Natural killer cell (primary cell): Measurements from ENCODE around the gene DAPK2. TPM values are rescaled to one million over a fixed set of nuclear protein-coding genes. Genes with fewer than 3 reads are reported as not detected.
A peak's percentile ranks its signal among the peaks of the same experiment; 100 is the strongest.

Source experiments
- ATAC-seq, 3 donors: fragments of 150-1000 bp in 2 of 3; fragments of 200-7000 bp in 1 of 3; cut with Tn5 transposase; 1 replicate in 1 of 3; 2 replicates in 2 of 3; pipeline ENCODE4 v1.10.0; 2021; ENCODE audit warnings: mild to moderate bottlenecking in 2 of 3, moderate library complexity in 2 of 3
- DNase-seq, 2 donors: peaks; one replicate each; pipeline versions ENCODE4 v3.0.0 to v3.0.0-alpha.2; 2013 to 2021; ENCODE audit warnings: mixed read lengths in 1 of 2
- H3K27ac ChIP-seq: one replicate; pipeline ENCODE4 v1.5.1; 2013; ENCODE audit warnings: mild to moderate bottlenecking, low read length
- H3K27me3 ChIP-seq: one replicate; pipeline ENCODE4 v1.6.1; 2013; ENCODE audit warnings: low read length; ENCODE audit not compliant: control insufficient read depth, insufficient read depth
- H3K36me3 ChIP-seq: one replicate; pipeline ENCODE4 v1.6.1; 2013; ENCODE audit warnings: low read length; ENCODE audit not compliant: control insufficient read depth, insufficient read depth
- H3K4me1 ChIP-seq: one replicate; pipeline ENCODE4 v1.6.1; 2013; ENCODE audit warnings: low read length; ENCODE audit not compliant: control insufficient read depth, insufficient read depth
- H3K4me3 ChIP-seq: one replicate; pipeline ENCODE4 v1.5.1; 2013; ENCODE audit warnings: low read length
- H3K9me3 ChIP-seq: one replicate; pipeline ENCODE4 v1.6.1; 2013; ENCODE audit warnings: low read length; ENCODE audit not compliant: control insufficient read depth, insufficient read depth
- H3K27ac Mint-ChIP-seq, 2 donors: one replicate each; pipeline ENCODE4 v1.8.0; 2022; ENCODE audit warnings: mild to moderate bottlenecking in 2 of 2, mixed read lengths in 2 of 2, moderate library complexity in 1 of 2
- H3K27me3 Mint-ChIP-seq, 2 donors: one replicate each; pipeline ENCODE4 v1.8.0; 2022; ENCODE audit warnings: low read depth in 2 of 2, mixed read lengths in 2 of 2
- H3K36me3 Mint-ChIP-seq: one replicate; pipeline ENCODE4 v1.8.0; 2022; ENCODE audit warnings: mixed read lengths
- H3K4me1 Mint-ChIP-seq, 2 donors: one replicate each; pipeline ENCODE4 v1.8.0; 2022; ENCODE audit warnings: mixed read lengths in 2 of 2
- H3K4me3 Mint-ChIP-seq: one replicate; pipeline ENCODE4 v1.8.0; 2022; ENCODE audit warnings: mild to moderate bottlenecking, moderate library complexity, mixed read lengths
- H3K9me3 Mint-ChIP-seq, 2 donors: one replicate each; pipeline ENCODE4 v1.8.0; 2022; ENCODE audit warnings: mixed read lengths in 2 of 2
- WGBS: methylation state at CpG from one replicate; pipeline ENCODE4 v1.1.7; 2013; ENCODE audit warnings: missing lambda C conversion rate; ENCODE audit not compliant: insufficient coverage; 5-methylcytosine and 5-hydroxymethylcytosine counted together
- intact Hi-C: fragments of 100-400 bp; cut with micrococcal nuclease; formaldehyde crosslinking; loops from one replicate; pipeline ENCODE4 v1.14.2; 2022
- total RNA-seq, 4 donors: library from RNA; stranded (reverse); fragments of 120-200 nt in 1 of 4; gene quantifications; one replicate each; pipeline versions ENCODE4 v1.2.3 to v1.2.4, GENCODE V29; 2013 to 2022
- TF ChIP-seq, protein P1 (sequence below): fragments of 200-600 bp; IDR thresholded peaks from one replicate; pipeline ENCODE4 v1.8.0; 2022; ENCODE audit warnings: antibody characterized with exemption

The DAPK2 gene
- total RNA-seq, 3 donors from 2014 or later (not counting 1 experiment from before 2014, with no cell fraction given), result 3.7 to 25.3 (median 6.0) TPM

DNA sequence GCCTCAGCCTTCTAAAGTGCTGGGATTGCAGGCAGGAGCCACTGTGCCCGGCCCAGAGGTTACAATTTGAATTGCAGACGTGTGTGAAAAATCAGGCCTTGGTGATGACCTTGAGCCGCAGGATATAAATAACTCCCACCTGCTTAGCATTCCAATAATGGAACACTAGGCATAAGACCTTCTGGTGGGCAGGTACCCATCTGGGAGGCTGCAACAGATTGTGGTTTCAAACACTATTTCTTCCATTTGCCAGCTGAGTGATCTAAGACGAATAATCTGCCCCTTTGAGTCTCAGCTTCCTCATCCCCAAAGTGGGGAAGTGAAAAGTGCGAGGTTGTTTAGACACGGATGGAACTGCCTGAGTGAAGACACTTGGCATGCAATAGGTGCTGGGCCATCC, 164.9 kb downstream of the DAPK2 start:
- Histone ChIP-seq H3K36me3 (no peaks in the 10 kb centered on the region), H3K27ac (no peak overlapping the region), H3K27me3 (no peaks in the 10 kb centered on the region), H3K4me1 (peaks cover 3% of the 10 kb centered on the region), H3K9me3 (no peaks in the 10 kb centered on the region), H3K4me3 (no peak overlapping the region)
- H3K4me1 Mint-ChIP-seq, result peaks cover 0 to 6% of the 10 kb centered on the region in 2 donors
- DNase-seq (no peak), ATAC-seq (no peak)
- H3K4me3 Mint-ChIP-seq, result no peak overlapping the region
- WGBS, result 73% methylated on average over 6 of the region's 6 CpGs
- no peaks in the 10 kb centered on the region for H3K9me3 Mint-ChIP-seq
- intact Hi-C loops, result no loop called here
- no peaks in the 10 kb centered on the region for H3K27me3 Mint-ChIP-seq
- TF ChIP-seq, protein P1, sequence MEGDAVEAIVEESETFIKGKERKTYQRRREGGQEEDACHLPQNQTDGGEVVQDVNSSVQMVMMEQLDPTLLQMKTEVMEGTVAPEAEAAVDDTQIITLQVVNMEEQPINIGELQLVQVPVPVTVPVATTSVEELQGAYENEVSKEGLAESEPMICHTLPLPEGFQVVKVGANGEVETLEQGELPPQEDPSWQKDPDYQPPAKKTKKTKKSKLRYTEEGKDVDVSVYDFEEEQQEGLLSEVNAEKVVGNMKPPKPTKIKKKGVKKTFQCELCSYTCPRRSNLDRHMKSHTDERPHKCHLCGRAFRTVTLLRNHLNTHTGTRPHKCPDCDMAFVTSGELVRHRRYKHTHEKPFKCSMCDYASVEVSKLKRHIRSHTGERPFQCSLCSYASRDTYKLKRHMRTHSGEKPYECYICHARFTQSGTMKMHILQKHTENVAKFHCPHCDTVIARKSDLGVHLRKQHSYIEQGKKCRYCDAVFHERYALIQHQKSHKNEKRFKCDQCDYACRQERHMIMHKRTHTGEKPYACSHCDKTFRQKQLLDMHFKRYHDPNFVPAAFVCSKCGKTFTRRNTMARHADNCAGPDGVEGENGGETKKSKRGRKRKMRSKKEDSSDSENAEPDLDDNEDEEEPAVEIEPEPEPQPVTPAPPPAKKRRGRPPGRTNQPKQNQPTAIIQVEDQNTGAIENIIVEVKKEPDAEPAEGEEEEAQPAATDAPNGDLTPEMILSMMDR, result no peak
- no peak overlapping the region for H3K27ac Mint-ChIP-seq
- H3K36me3 Mint-ChIP-seq, result no peaks in the 10 kb centered on the region

DNA sequence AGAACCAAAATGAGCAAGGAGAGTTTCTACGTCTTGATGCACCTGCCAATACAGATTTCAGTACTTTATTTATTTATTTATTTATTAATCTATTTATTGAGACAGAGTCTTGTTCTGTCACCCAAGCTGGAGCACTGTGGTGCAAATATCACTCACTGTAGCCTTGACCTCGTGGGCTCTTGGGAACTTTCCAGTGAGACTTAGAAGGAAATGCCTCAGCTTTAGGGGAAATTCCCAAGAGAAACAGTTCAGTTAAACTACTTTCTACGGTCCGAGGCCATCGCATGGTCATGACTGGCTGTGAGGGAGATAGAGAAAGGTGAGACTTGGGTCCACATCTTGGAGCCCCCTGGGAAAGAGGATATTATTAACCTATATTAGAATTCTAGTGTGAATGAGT, 165.5 kb downstream of the DAPK2 start:
- TF ChIP-seq, protein P1, result no peak
- H3K9me3 ChIP-seq, result no peaks in the 10 kb centered on the region
- intact Hi-C loops, result no loop called here
- peaks cover 3% of the 10 kb centered on the region for H3K4me1 ChIP-seq
- no peaks in the 10 kb centered on the region for H3K36me3 Mint-ChIP-seq
- WGBS, result 35% methylated on average over 4 of the region's 5 CpGs
- no peak overlapping the region for H3K27ac Mint-ChIP-seq
- no peaks in the 10 kb centered on the region for H3K27me3 ChIP-seq
- peaks cover 0 to 6% of the 10 kb centered on the region in 2 donors for H3K4me1 Mint-ChIP-seq
- H3K27me3 Mint-ChIP-seq, result no peaks in the 10 kb centered on the region
- DNase-seq (no peak), ATAC-seq (no peak)
- no peak overlapping the region for H3K27ac ChIP-seq
- H3K4me3 Mint-ChIP-seq, result no peak overlapping the region
- no peak overlapping the region for H3K4me3 ChIP-seq
- H3K9me3 Mint-ChIP-seq, result no peaks in the 10 kb centered on the region
- no peaks in the 10 kb centered on the region for H3K36me3 ChIP-seq

DNA sequence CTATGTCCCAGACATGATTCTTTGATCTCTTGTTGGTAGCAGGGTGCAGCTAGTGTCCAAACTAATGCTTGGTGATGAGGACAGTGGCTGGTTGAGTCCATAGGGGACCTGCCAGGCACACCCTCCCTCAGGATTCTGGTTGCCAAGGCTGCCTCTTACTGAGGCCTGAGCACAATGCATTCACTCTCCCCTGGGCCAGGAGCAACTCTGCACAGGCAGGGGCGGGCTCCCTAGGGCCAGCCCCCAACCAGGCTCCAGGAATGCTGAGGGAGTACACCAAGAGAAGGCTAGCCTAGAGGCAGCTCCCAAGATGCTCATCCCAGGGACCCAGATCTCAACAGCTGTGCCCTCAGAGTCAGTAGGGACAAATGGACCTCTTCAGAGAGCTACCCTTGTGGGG, 166.3 kb downstream of the DAPK2 start:
- H3K4me3 ChIP-seq, result no peak overlapping the region
- no peak overlapping the region for H3K27ac ChIP-seq
- H3K4me1 Mint-ChIP-seq, result peaks cover 0 to 6% of the 10 kb centered on the region in 2 donors
- DNase-seq (no peak), ATAC-seq (peak in 1 of 3 donors; percentile 8)
- no peaks in the 10 kb centered on the region for H3K27me3 ChIP-seq
- H3K9me3 ChIP-seq, result no peaks in the 10 kb centered on the region
- no peaks in the 10 kb centered on the region for H3K9me3 Mint-ChIP-seq
- no peak overlapping the region for H3K4me3 Mint-ChIP-seq
- intact Hi-C loops, result no loop called here
- no peaks in the 10 kb centered on the region for H3K36me3 Mint-ChIP-seq
- H3K36me3 ChIP-seq, result no peaks in the 10 kb centered on the region
- TF ChIP-seq, protein P1, result no peak
- no peaks in the 10 kb centered on the region for H3K27me3 Mint-ChIP-seq
- 94% methylated on average over 1 of the region's 1 CpG for WGBS
- peaks cover 3% of the 10 kb centered on the region for H3K4me1 ChIP-seq
- no peak overlapping the region for H3K27ac Mint-ChIP-seq

DNA sequence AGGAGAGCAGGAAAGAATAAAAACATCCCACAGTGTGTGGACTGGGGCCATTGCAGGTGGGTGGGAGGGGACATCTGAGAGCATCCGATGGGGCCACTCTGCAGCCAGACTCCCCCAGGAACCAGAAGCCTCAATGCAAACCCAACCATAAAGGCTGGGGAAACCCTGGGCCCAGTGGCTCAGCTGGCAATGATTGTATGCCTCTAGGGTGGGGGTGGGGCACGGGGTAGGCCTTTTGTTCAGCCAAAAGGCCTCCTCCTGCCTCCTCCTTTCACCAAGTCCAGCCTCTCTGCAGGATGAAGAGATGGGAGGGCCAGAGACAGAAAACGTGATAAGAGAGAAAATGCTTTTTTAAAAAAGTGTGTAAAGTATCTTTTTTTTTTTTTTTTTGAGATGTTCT, 167.1 kb downstream of the DAPK2 start:
- TF ChIP-seq, protein P1, result no peak
- Histone ChIP-seq H3K27me3 (no peaks in the 10 kb centered on the region), H3K36me3 (no peaks in the 10 kb centered on the region), H3K4me3 (no peak overlapping the region), H3K4me1 (peaks cover 3% of the 10 kb centered on the region), H3K27ac (no peak overlapping the region), H3K9me3 (no peaks in the 10 kb centered on the region)
- ATAC-seq (no peak), DNase-seq (no peak)
- Mint-ChIP-seq H3K27ac (no peak overlapping the region), H3K4me1 (peaks cover 0 to 6% of the 10 kb centered on the region in 2 donors), H3K9me3 (no peaks in the 10 kb centered on the region), H3K4me3 (no peak overlapping the region), H3K27me3 (no peaks in the 10 kb centered on the region), H3K36me3 (no peaks in the 10 kb centered on the region)
- WGBS, result 100% methylated on average over 2 of the region's 3 CpGs
- intact Hi-C loops, result no loop called here
